Memory B cell (primary cell): ENCODE data around the gene SPDYE1.

Source experiments
- ATAC-seq: fragments of 150-1000 bp; cut with Tn5 transposase; 2 replicates; pipeline ENCODE4 v1.10.0; 2021; ENCODE audit warnings: low read depth, mild to moderate bottlenecking, moderate library complexity
- DNase-seq, 2 donors: peaks; one replicate each; pipeline ENCODE4 v3.0.0; 2022; ENCODE audit warnings: low spot score in 2 of 2
- H3K27ac Mint-ChIP-seq: one replicate; pipeline ENCODE4 v1.8.0; 2022; ENCODE audit warnings: mild to moderate bottlenecking, moderate library complexity, mixed read lengths
- H3K27me3 Mint-ChIP-seq: one replicate; pipeline ENCODE4 v1.8.0; 2022; ENCODE audit warnings: mixed read lengths
- H3K36me3 Mint-ChIP-seq: one replicate; pipeline ENCODE4 v1.8.0; 2022; ENCODE audit warnings: mild to moderate bottlenecking, mixed read lengths
- H3K4me1 Mint-ChIP-seq: one replicate; pipeline ENCODE4 v1.8.0; 2022; ENCODE audit warnings: mixed read lengths
- H3K4me3 Mint-ChIP-seq: one replicate; pipeline ENCODE4 v1.8.0; 2022; ENCODE audit warnings: mild to moderate bottlenecking, moderate library complexity, mixed read lengths
- H3K9me3 Mint-ChIP-seq: one replicate; pipeline ENCODE4 v1.8.0; 2022; ENCODE audit warnings: mixed read lengths

Gene SPDYE1

GRCh38 chr7:44044315-44045225 is 46.9 kb downstream of the SPDYE1 start, which contains the start of gene DBNL:
DBNL (plus strand) TSS chr7:44044702; CDS start chr7:44044738, 36 bp downstream.
- Mint-ChIP-seq H3K4me1 (peaks cover 39% of the 10 kb centered on the region), H3K27ac (peak within 1 kb of the TSS; percentile 95), H3K4me3 (peak within 1 kb of the TSS; percentile 92), H3K9me3 (no peaks in the 10 kb centered on the region), H3K36me3 (peaks cover 12% of the 10 kb centered on the region), H3K27me3 (no peaks in the 10 kb centered on the region)
- ATAC-seq (peak; percentile 54), DNase-seq (peak; percentile 78 to 90)

GRCh38 chr7:44045226-44046014 is 47.7 kb downstream of the SPDYE1 start:
- Mint-ChIP-seq H3K4me3 (peak overlapping the region; percentile 92), H3K27ac (peak overlapping the region; percentile 95), H3K4me1 (peaks cover 47% of the 10 kb centered on the region), H3K27me3 (no peaks in the 10 kb centered on the region), H3K9me3 (no peaks in the 10 kb centered on the region), H3K36me3 (peaks cover 15% of the 10 kb centered on the region)
- DNase-seq: peak in 1 of 2 donors; percentile 11
- no peak for ATAC-seq

GRCh38 chr7:44046321-44047061 is 48.8 kb downstream of the SPDYE1 start:
- peak overlapping the region; percentile 92 for H3K4me3 Mint-ChIP-seq
- no peaks in the 10 kb centered on the region for H3K9me3 Mint-ChIP-seq
- peak overlapping the region; percentile 95 for H3K27ac Mint-ChIP-seq
- ATAC-seq: peak; percentile 89
- H3K4me1 Mint-ChIP-seq: peaks cover 44% of the 10 kb centered on the region
- no peaks in the 10 kb centered on the region for H3K27me3 Mint-ChIP-seq
- peaks cover 16% of the 10 kb centered on the region for H3K36me3 Mint-ChIP-seq
- DNase-seq: peak; percentile 45 to 77

GRCh38 chr7:44048031-44048795 is 50.5 kb downstream of the SPDYE1 start:
- H3K9me3 Mint-ChIP-seq: no peaks in the 10 kb centered on the region
- peak overlapping the region; percentile 69 for H3K4me3 Mint-ChIP-seq
- H3K36me3 Mint-ChIP-seq: peaks cover 21% of the 10 kb centered on the region
- H3K27me3 Mint-ChIP-seq: no peaks in the 10 kb centered on the region
- H3K4me1 Mint-ChIP-seq: peaks cover 53% of the 10 kb centered on the region
- peak overlapping the region; percentile 69 for H3K27ac Mint-ChIP-seq
- peak in 1 of 2 donors; percentile 8 for DNase-seq
- no peak for ATAC-seq

GRCh38 chr7:44050121-44050914 is 52.6 kb downstream of the SPDYE1 start:
- H3K36me3 Mint-ChIP-seq: peaks cover 27% of the 10 kb centered on the region
- H3K27ac Mint-ChIP-seq: no peak overlapping the region
- H3K4me3 Mint-ChIP-seq: peak overlapping the region; percentile 11
- no peaks in the 10 kb centered on the region for H3K9me3 Mint-ChIP-seq
- H3K27me3 Mint-ChIP-seq: no peaks in the 10 kb centered on the region
- peaks cover 52% of the 10 kb centered on the region for H3K4me1 Mint-ChIP-seq
- no peak for DNase-seq
- no peak for ATAC-seq

- H3K4me3 Mint-ChIP-seq: peak overlapping the region; percentile 3
- H3K9me3 Mint-ChIP-seq: no peaks in the 10 kb centered on the region
- ATAC-seq (no peak), DNase-seq (no peak)
- H3K27ac Mint-ChIP-seq: no peak overlapping the region
- H3K27me3 Mint-ChIP-seq: no peaks in the 10 kb centered on the region
- peaks cover 28% of the 10 kb centered on the region for H3K36me3 Mint-ChIP-seq
- peaks cover 48% of the 10 kb centered on the region for H3K4me1 Mint-ChIP-seq
Observed at GRCh38 chr7:44050915-44051560, 53.3 kb downstream of the SPDYE1 start.

GRCh38 chr7:44051611-44052220 is 54.0 kb downstream of the SPDYE1 start:
- H3K36me3 Mint-ChIP-seq: peaks cover 25% of the 10 kb centered on the region
- peaks cover 47% of the 10 kb centered on the region for H3K4me1 Mint-ChIP-seq
- no peak overlapping the region for H3K27ac Mint-ChIP-seq
- no peaks in the 10 kb centered on the region for H3K9me3 Mint-ChIP-seq
- H3K4me3 Mint-ChIP-seq: no peak overlapping the region
- no peaks in the 10 kb centered on the region for H3K27me3 Mint-ChIP-seq
- ATAC-seq (no peak), DNase-seq (no peak)

- Mint-ChIP-seq H3K9me3 (no peaks in the 10 kb centered on the region), H3K4me3 (no peak overlapping the region), H3K27ac (no peak overlapping the region), H3K36me3 (peaks cover 31% of the 10 kb centered on the region), H3K27me3 (no peaks in the 10 kb centered on the region), H3K4me1 (peaks cover 47% of the 10 kb centered on the region)
- DNase-seq (no peak), ATAC-seq (no peak)
Observed at GRCh38 chr7:44052771-44053365, 55.2 kb downstream of the SPDYE1 start.

- H3K27me3 Mint-ChIP-seq: no peaks in the 10 kb centered on the region
Observed at GRCh38 chr7:44056681-44057080, 59.0 kb downstream of the SPDYE1 start.

GRCh38 chr7:44057181-44057848 is 59.6 kb downstream of the SPDYE1 start:
- peaks cover 52% of the 10 kb centered on the region for H3K4me1 Mint-ChIP-seq
- DNase-seq (no peak), ATAC-seq (no peak)
- peak overlapping the region; percentile 79 for H3K4me3 Mint-ChIP-seq
- H3K9me3 Mint-ChIP-seq: no peaks in the 10 kb centered on the region
- no peaks in the 10 kb centered on the region for H3K27me3 Mint-ChIP-seq
- peaks cover 40% of the 10 kb centered on the region for H3K36me3 Mint-ChIP-seq
- peak overlapping the region; percentile 90 for H3K27ac Mint-ChIP-seq

More at GRCh38 chr7:44056681-44057080, 59.0 kb downstream of the SPDYE1 start:
- Mint-ChIP-seq H3K4me1 (peaks cover 56% of the 10 kb centered on the region), H3K36me3 (peaks cover 40% of the 10 kb centered on the region), H3K9me3 (no peaks in the 10 kb centered on the region), H3K27ac (peak overlapping the region; percentile 90), H3K4me3 (no peak overlapping the region)
- DNase-seq (no peak), ATAC-seq (no peak)
